ENCODE measurements around the gene USH2A. TPM values are rescaled to one million over a fixed set of nuclear protein-coding genes. Genes with fewer than 3 reads are reported as not detected.

USH2A gene
- polyA plus RNA-seq, 3 donors, result not detected

- H3K79me2 ChIP-seq (ENCODE audit: insufficient read depth, low read length), result no peaks in the 10 kb centered on the region
- no peaks in the 10 kb centered on the region for H3K4me1 ChIP-seq (ENCODE audit: control insufficient read depth in 1 of 2, insufficient read depth in 2 of 2, low read length in 2 of 2)
- TF ChIP-seq CTCF (IDR thresholded peaks at IDR 0.05), result no peak
- H4K20me1 ChIP-seq (ENCODE audit: insufficient read depth, low read length), result no peaks in the 10 kb centered on the region
- Mint-ChIP-seq H3K4me3 (no peak overlapping the region), H3K4me1 (no peaks in the 10 kb centered on the region), H3K36me3 (no peaks in the 10 kb centered on the region), H3K27me3 (ENCODE audit: low read depth in 3 of 3) (peaks cover 0 to 2% (median 0%) of the 10 kb centered on the region in 3 donors), H3K27ac (no peak overlapping the region), H3K9me3 (no peaks in the 10 kb centered on the region)
- H3K9ac ChIP-seq (ENCODE audit: insufficient read depth, low read length, poor library complexity, severe bottlenecking), result no peak overlapping the region
- no peaks in the 10 kb centered on the region for H3K36me3 ChIP-seq (replicated peaks in 1 of 2; ENCODE audit: control insufficient read depth in 1 of 2, insufficient read depth in 2 of 2, low read length in 2 of 2)
- no peak overlapping the region for H3K4me3 ChIP-seq (replicated peaks in 1 of 3; ENCODE audit: low read depth in 2 of 3, low read length in 3 of 3)
- H3K27ac ChIP-seq (ENCODE audit: low read depth in 1 of 2, low read length in 2 of 2), result no peak overlapping the region
- H2AFZ ChIP-seq (ENCODE audit: insufficient read depth, low read depth, low read length, poor library complexity, severe bottlenecking), result no peak overlapping the region
- H3K27me3 ChIP-seq (ENCODE audit: control insufficient read depth in 2 of 2, insufficient read depth in 2 of 2, low read length in 2 of 2), result no peaks in the 10 kb centered on the region
- H3K4me2 ChIP-seq (replicated peaks; ENCODE audit: extremely low read depth, low read length, poor library complexity, severe bottlenecking), result no peak overlapping the region
- DNase-seq, result no peak
- no CpG with 5 or more reads among the region's 3 CpGs for WGBS (ENCODE audit: insufficient coverage)
- intact Hi-C loops (cut with micrococcal nuclease), result no loop called here
- H3K9me3 ChIP-seq (replicated peaks in 1 of 2; ENCODE audit: control insufficient read depth in 1 of 2, insufficient read depth in 1 of 2, low read length in 2 of 2), result no peaks in the 10 kb centered on the region
Measured at GRCh38 chr1:216071262-216071661, 352.0 kb downstream of the USH2A start.

GRCh38 chr1:216064643-216065042 is 358.6 kb downstream of the USH2A start:
- Mint-ChIP-seq H3K27ac (no peak overlapping the region), H3K27me3 (ENCODE audit: low read depth in 3 of 3) (no peaks in the 10 kb centered on the region), H3K9me3 (peaks cover 0 to 5% (median 0%) of the 10 kb centered on the region in 7 donors), H3K36me3 (no peaks in the 10 kb centered on the region), H3K4me1 (no peaks in the 10 kb centered on the region), H3K4me3 (no peak overlapping the region)
- no peak for TF ChIP-seq CTCF (IDR thresholded peaks at IDR 0.05)
- Histone ChIP-seq H3K4me3 (replicated peaks in 1 of 3; ENCODE audit: low read depth in 2 of 3, low read length in 3 of 3) (no peak overlapping the region), H3K27ac (ENCODE audit: low read depth in 1 of 2, low read length in 2 of 2) (no peak overlapping the region), H3K9me3 (replicated peaks in 1 of 2; ENCODE audit: control insufficient read depth in 1 of 2, insufficient read depth in 1 of 2, low read length in 2 of 2) (no peaks in the 10 kb centered on the region), H3K27me3 (ENCODE audit: control insufficient read depth in 2 of 2, insufficient read depth in 2 of 2, low read length in 2 of 2) (no peaks in the 10 kb centered on the region), H3K79me2 (ENCODE audit: insufficient read depth, low read length) (no peaks in the 10 kb centered on the region), H3K4me2 (replicated peaks; ENCODE audit: extremely low read depth, low read length, poor library complexity, severe bottlenecking) (no peak overlapping the region), H3K9ac (ENCODE audit: insufficient read depth, low read length, poor library complexity, severe bottlenecking) (no peak overlapping the region), H2AFZ (ENCODE audit: insufficient read depth, low read depth, low read length, poor library complexity, severe bottlenecking) (no peak overlapping the region), H3K4me1 (ENCODE audit: control insufficient read depth in 1 of 2, insufficient read depth in 2 of 2, low read length in 2 of 2) (no peaks in the 10 kb centered on the region), H3K36me3 (replicated peaks in 1 of 2; ENCODE audit: control insufficient read depth in 1 of 2, insufficient read depth in 2 of 2, low read length in 2 of 2) (no peaks in the 10 kb centered on the region), H4K20me1 (ENCODE audit: insufficient read depth, low read length) (no peaks in the 10 kb centered on the region)
- intact Hi-C loops (cut with micrococcal nuclease), result no loop called here
- no peak for DNase-seq
